Measurements from ENCODE around the gene TMEM88.
"Not testable (repeated sequence)": the region's sequence is repeated elsewhere in the genome, so short reads cannot be mapped to it uniquely, and the experiment has no call there.

Gene TMEM88, protein sequence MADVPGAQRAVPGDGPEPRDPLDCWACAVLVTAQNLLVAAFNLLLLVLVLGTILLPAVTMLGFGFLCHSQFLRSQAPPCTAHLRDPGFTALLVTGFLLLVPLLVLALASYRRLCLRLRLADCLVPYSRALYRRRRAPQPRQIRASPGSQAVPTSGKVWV

DNA sequence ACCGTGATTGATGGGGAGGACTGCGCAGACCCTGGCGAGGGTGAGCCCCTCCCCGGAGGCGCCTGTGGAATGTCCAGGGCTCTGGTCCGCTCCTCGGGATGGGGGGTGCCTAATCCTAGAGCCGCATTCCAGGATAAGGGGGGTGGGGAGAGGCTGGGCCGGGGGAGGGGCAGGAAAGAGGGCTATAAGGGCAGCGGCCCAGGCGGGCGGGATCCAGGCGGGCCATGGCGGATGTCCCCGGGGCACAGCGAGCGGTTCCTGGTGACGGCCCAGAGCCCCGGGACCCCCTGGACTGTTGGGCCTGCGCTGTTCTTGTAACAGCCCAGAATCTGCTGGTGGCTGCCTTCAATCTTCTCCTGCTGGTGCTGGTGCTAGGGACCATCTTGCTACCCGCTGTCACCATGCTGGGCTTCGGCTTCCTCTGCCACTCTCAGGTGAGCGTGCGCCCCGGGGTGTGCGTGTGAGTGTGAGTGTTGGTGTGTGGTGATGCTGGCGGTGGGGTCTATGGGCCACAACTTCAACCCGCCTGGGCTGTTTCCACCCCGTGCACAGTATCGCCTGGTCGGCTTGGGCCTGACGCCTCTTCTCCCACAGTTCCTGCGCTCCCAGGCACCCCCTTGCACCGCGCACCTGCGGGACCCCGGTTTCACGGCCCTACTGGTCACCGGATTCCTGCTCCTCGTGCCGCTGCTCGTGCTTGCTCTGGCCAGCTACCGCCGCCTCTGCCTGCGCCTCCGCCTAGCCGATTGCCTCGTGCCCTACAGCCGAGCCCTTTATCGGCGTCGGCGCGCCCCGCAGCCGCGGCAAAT is at the start of gene TMEM88:
Gene TMEM88, plus strand, starts transcription at position 216 of the 809 bp plus-strand sequence. Its CDS starts 9 bp downstream, at position 225.
- intact Hi-C loops (cut with DNase I) = loop anchor here (5.0 kb wide), 3 partner anchors 33 to 132 kb away; no protein-coding TSS in a partner anchor
- peak in 2 of 42 donors; percentile 34 to 42 for DNase-seq

DNA sequence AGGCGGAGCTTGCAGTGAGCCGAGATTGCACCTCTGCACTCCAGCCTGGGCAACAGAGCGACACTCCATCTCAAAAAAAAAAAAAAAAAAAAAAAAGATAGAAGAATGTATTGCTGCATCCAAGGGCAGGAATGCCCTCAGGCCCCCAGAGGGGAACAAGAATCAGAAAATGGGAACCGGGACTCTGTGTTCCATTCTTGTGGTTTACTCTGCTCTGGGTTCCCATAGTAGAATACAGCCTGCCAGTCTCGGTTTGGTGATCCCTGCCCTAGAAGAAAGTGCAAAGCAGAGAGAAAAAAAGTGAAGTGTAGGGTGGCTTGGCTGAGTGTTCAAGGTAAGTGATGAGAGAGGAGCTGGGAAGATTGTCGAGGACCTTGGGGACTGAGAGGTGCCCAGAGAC is 48.3 kb upstream of the TMEM88 start:
- peak in 2 of 42 donors; percentile 3 to 11 for DNase-seq
- intact Hi-C loops (cut with DNase I) = no loop called here

DNA sequence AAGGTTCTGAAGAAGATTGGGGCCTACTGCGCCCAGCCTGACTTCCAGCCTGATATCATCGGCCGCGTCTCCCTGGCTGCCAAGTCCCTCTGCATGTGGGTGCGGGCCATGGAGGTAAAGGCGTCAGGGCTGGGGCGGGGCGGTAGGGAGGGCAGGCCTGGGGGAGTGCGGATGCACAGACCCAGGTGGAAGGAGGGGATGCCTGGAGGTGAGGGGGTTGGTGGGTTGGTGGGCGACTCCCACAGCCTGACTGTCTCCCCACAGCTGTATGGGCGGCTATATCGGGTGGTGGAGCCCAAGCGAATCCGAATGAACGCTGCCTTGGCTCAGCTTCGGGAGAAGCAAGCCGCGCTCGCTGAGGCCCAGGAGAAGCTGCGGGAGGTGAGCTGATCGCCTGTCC is 47.7 kb upstream of the TMEM88 start:
- DNase-seq = no peak
- intact Hi-C loops (cut with DNase I) = no loop called here

DNA sequence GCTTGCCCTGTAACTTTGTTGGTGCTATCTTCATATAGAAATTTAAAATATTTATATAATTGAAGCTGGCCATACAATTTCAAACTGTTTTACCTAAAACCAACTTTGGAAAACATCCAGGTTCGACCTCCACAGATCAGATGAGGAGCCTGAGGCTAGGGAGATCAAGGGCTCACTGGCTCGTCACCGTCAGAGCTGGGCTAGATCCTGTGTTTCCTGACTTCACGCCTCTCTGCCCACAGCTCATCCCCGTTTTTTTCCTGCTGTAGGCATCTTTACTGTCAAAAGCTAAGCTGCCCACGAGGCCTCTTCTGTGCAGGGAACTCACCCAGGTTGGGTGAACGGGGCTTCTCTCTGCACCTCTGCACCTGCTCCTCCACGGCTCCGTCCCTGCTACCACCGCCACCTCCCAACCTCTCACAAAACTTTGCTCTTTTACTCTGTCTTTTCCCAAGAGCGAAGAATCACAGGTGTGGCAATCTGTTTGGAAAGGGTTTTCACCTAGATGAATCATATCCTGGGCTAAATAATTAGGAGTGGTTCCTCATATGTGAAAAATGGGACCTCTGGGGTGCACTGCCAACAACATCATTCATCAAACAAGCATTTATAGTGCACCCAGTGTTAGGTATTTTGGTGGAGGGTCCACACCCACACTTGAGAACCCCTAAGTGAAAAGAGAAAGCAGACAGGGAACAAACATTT is 45.6 kb upstream of the TMEM88 start:
- DNase-seq = no peak
- intact Hi-C loops (cut with DNase I) = no loop called here

DNA sequence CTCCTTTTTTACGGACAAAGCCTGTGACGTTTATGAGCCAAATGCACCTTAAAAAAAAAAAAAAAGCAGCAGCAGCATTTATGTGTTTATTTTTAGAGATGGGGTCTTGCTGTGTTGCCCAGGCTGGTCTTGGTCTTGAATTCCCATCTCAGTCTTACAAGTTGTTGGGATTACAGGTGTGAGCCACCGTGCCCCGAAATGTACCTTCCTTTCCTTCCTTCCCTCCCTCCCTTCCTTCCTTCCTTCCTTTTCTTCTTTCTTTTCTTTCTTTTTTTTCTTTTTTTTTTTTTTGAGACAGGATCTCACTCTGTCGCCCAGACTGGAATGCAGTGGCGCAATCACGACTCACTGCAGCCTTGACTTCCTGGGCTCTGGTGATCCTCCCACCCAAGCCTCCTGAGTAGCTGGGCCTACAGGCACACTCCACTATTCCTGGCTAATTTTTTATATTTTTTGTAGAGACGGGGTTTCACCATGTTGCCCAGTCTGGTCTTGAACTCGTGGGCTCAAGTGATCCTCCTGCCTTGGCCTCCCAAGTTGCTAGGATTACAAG is 45.0 kb upstream of the TMEM88 start:
- intact Hi-C loops (cut with DNase I) = not testable (repeated sequence)

DNA sequence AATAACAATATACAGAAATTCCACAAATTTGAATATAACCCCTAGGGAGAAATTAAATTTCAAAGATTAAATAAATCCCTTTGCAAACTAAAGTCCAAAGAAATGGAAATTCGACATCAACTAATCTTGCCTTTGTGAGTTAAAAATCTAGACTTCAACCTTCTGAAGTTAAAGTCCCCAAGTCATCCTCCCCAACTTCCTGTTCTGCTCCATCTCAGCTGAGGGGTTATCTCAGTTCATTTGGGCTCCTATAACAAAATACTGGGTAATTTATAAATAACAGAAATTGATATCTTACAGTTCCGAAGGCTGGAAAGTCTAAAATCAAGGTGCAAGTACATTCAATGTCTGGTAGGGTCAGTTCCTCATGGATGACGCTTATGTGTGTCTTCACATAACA is 43.6 kb upstream of the TMEM88 start:
- intact Hi-C loops (cut with DNase I) = no loop called here
- no peak for DNase-seq

More for the DNA sequence above, 45.0 kb upstream of the TMEM88 start:
- DNase-seq = not testable (repeated sequence)

DNA sequence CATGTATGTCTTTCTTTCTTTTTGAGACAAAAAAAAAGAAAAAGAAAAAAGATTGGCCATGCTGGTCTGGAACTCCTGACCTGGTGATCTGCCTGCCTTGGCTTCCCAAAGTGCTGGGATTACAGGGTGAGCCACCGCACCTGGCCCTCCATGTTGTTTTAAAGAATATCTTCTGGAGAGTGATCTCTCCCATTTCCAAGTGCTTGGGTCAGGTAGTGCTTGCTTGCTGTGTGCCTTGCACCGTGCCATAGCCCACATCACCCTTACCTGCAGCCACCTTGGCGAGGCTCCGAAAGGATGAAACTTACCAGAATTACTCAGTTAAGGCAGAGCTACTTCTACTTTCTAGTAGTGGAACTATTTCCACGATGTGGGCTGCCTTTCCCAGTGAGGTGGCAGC is 39.9 kb upstream of the TMEM88 start:
- DNase-seq = no peak
- intact Hi-C loops (cut with DNase I) = no loop called here

DNA sequence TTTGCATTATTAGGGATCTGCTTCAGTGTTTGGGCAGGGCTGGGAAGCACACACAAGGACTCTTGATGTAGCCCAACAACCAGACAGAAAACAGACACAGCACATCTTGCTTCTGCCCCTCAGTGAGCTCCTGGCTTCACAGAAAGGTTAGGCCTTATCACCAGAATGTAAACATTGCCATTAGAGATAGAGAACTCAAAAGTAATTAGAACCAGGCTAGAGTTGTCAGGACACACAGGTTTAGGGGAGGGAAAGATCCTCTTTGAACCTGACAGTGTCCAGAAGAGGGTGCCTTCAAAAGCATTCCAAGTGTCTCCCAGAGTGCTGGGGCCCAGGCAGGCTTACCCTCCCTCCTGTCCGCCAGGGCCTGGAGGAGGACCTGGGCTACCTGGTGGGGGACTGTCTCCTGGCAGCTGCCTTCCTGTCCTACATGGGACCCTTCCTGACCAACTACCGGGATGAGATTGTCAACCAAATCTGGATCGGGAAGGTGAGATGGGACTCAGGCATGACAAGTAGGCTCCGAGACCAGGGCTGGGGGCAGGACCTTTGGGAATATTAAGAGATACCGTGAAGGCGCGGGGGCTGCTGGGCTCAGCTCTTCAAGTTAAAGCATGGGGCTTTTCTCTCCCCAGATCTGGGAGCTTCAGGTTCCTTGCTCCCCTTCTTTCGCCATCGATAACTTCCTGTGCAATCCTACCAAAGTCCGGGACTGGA is 37.8 kb upstream of the TMEM88 start:
- intact Hi-C loops (cut with DNase I) = no loop called here
- peak in 1 of 42 donors; percentile 13 for DNase-seq

DNA sequence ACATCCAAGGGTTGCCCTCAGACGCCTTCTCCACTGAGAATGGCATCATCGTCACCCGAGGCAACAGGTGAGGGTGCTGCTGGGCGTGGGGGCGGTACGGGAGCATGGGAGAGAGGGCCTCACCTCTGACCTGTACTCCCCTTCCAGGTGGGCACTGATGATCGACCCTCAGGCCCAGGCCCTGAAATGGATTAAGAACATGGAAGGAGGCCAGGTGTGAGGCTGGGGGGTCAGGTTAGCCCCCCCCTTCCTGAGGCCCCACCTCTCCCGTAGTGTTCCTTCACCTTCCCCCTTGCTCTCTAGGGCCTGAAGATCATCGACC is 37.3 kb upstream of the TMEM88 start:
- intact Hi-C loops (cut with DNase I) = no loop called here
- peak in 1 of 42 donors; percentile 10 for DNase-seq

DNA sequence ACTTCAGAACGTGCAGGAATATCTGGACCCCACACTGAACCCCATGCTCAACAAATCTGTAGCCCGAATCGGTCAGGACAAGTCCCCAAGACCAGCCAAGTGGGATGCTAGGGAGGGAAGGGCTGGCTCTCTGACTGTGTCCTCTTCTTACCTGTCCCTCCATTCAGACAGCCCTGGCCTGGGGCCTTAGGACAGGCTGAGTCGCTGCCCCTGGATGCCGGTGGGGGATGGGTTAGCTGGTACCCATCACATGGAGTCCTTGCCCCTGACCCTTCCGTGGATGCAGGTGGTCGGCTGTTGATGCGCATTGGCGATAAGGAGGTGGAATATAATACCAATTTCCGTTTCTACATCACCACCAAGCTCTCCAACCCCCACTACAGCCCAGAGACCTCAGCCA is 36.8 kb upstream of the TMEM88 start:
- peak in 1 of 42 donors; percentile 26 for DNase-seq
- intact Hi-C loops (cut with DNase I) = no loop called here

DNA sequence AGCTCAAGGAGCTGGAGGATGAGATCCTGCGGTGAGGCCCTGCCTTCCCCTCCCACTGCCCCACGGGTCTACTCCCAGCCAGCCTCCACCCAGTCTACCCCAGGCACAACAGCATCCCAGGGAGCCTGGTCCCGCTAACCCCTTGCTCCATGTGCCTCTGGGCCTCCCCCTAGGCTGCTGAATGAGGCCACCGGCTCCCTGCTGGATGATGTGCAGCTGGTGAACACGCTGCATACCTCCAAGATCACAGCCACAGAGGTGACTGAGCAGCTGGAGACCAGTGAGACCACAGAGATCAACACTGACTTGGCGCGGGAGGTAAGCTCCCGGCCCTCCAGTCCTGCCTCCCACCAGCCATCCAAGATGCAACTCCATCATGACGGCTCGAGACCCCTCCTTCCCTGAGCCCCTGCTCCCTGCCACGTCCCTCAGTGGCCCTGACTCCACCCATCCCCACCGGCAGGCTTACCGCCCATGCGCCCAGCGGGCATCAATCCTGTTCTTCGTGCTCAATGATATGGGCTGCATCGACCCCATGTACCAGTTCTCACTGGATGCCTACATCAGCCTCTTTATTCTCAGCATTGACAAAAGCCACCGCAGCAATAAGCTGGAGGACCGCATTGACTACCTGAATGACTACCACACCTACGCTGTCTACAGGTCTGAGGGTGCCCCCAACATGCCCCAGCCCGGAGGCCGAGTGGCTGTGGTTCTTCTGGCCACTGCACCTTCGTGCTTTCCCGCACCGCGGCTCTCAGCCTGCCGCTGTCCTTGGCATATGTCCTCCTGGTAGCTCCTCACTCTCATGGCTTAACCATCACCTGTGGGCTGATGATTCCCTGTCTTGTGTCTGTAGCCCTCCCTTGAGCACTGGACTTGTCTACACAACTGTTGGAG is 35.9 kb upstream of the TMEM88 start:
- intact Hi-C loops (cut with DNase I) = no loop called here
- DNase-seq = peak in 1 of 42 donors; percentile 18

DNA sequence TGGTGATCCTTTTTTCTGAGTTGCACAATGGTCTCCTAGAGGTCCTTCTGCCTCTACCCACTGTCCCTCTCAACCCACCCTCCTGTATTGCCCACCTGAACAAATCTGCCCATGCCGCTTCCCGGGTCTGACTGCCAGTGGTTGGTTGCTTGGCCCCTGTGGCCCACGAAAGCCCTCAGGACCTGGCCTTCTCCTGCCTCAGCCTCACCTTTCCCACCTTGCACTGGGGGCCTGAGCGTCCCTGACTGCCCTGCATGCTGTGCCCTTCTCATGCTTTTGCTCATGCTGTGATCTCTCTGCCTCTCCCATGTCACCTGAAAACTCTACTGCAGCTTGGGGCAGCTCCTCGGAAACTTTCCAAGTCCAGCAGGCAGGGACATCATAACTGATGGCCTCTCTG is 34.6 kb upstream of the TMEM88 start:
- DNase-seq = peak in 1 of 42 donors; percentile 20
- intact Hi-C loops (cut with DNase I) = loop anchor here (5.0 kb wide), 1 partner anchor 37 kb away; the partner anchor contains the start of genes CYB5D1, NAA38 and TMEM88

DNA sequence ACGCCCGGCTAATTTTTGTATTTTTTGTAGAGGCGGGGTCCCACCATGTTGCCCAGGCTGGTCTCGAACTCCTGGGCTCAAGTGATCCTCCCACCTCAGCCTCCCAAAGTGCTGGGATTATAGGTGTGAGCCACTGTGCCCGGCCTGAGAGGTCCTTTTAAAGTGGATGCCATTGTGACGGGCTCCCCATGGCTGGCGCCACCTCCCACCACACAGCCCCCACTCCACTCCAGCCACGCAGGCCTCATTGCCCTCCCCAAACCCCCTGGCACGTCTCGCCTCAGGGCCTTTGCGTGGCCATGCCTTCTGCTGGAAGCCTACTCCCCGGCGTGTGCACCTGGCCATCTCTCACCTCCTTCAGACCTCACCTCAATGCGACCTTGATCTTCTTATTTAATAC is 32.7 kb upstream of the TMEM88 start:
- peak in 1 of 42 donors; percentile 12 for DNase-seq
- intact Hi-C loops (cut with DNase I) = loop anchor here (5.0 kb wide), 1 partner anchor 35 kb away; the partner anchor contains the start of genes CYB5D1, NAA38 and TMEM88

DNA sequence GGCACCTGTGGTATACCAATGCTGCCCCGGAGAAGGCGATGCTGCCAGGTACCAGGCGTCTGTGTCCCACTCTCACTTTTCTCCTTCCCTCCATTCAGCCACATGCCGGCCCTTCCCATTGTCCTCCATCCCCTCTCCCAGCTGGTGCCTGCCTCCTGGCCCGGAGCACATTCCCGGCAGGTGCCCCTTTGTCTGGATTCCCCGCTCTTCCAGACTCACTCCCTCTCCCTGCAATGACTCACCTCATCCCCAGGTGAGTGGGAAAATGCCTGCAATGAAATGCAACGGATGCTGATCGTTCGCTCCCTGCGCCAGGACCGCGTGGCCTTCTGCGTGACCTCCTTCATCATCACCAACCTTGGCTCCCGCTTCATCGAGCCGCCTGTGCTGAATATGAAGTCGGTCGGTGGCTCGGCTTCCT is 31.3 kb upstream of the TMEM88 start:
- intact Hi-C loops (cut with DNase I) = loop anchor here (5.0 kb wide), 1 partner anchor 34 kb away; the partner anchor contains the start of genes CYB5D1, NAA38 and TMEM88
- DNase-seq = peak in 39 of 42 donors; percentile 24 to 74 (median 42)

DNA sequence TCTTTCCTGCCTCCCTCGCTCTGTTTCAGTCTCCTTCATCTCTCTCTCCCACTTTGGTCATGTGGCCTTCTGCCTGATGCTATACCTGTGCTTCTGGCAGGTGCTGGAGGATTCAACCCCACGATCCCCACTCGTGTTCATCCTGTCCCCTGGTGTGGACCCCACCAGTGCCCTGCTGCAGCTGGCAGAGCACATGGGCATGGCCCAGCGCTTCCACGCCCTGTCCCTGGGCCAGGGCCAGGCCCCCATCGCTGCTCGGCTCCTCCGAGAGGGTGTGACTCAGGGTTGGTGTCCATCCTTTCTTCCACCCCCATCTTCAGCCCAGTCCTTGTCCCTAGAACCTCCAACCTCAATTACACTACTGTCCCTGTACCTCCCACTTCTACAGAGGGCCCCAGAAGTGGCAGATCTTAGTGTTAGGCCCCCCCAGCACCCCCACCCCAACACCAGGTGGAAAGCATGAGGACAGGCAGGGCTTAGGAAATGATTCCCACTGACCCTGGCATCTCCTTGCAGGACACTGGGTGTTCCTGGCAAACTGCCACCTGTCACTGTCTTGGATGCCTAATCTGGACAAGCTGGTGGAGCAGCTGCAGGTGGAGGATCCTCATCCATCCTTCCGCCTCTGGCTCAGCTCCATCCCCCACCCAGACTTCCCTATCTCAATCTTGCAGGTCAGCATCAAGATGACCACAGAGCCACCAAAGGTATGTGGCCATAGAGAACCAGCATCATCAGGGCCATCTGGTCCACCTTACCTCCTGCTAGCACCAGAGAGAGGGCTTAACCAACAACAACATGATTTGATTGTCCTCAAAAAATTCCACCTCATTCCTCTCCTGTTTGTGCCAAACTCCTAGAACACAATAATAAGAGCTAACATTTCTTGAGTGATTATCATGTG is 30.6 kb upstream of the TMEM88 start:
- DNase-seq = peak in 3 of 42 donors; percentile 1 to 24 (median 15)
- intact Hi-C loops (cut with DNase I) = loop anchor here (5.0 kb wide), 1 partner anchor 33 kb away; the partner anchor contains the start of genes CYB5D1, NAA38 and TMEM88

DNA sequence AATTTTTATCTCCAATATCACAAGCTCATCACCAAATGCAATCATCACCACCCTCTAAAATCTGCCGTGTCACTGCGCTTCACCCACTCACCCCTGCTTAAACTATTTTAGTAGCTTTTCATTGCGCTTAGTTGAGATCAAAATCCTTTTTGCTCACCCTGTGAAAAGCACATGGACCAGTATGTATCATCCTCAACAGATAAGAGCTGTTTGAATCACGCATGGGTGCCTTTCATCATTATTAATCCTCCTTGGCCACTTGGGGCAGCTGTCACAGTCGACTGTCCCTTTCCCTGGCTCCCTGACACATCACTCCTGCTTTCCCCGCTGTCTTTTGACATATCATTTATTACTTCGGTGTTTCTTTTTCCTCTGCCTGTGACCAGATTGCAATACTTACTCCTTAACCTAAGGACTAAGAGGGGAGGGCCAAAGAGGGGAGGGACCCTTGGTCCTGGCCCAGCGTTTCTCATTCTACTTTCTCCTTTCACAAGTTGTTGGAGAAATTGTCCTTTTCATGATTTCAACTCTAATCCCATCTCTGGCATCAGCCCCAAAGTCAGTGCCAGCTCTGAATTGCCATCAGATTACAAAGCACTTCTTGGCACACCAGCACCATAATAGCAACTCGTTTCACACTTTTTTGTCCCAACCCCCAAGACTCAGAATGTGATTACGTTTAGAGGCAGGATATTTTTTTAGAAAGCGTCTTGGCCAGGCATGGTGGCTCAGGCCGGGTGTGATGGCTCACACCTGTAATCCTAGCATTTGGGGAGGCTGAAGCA is 29.5 kb upstream of the TMEM88 start:
- DNase-seq = peak in 31 of 42 donors; percentile 10 to 81 (median 52)
- intact Hi-C loops (cut with DNase I) = no loop called here
